Measurements from ENCODE around the gene GPATCH2.

DNA sequence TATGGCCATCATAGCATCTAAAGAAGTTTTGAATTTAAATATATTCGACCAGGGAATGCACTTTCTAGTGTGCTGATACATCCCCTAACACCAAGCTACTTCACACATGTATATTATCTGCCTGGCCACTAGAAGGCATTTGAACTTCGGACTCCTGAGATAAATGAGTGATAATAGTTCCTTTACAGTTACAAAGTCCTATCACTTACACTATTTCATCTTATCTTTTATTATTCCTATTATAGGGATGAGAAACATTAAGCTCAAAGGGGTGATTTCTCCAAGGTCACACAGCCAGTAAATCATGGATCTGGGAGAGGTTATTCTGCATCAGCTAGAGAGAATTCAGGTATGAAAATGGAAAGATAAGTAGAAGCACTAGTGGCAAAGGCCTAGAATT lies 40.3 kb downstream of the GPATCH2 start:
- TF ChIP-seq EZH2 (IDR thresholded peaks at IDR 0.05; ENCODE audit: low read length, missing control alignments): no peak
- TF ChIP-seq CTCF (conservative IDR thresholded peaks at IDR 0.05 in 1 of 2, IDR thresholded peaks at IDR 0.05 in 1 of 2; ENCODE audit: low read depth in 1 of 2, low read length in 2 of 2): no peak

Measured in fibroblast of lung (primary cell).